GM10266 (cell line): ENCODE measurements around the gene BRAP.
"Not testable (repeated sequence)": the region's sequence is repeated elsewhere in the genome, so short reads cannot be mapped to it uniquely, and the experiment has no call there.

Source experiments
- DNase-seq: peaks from one replicate; pipeline ENCODE4 v3.0.0; 2012; ENCODE audit errors: extremely low spot score
- TF ChIP-seq, protein P1 (sequence below): IDR thresholded peaks from 2 replicates; pipeline ENCODE4 v1.5.1; 2012; ENCODE audit warnings: mild to moderate bottlenecking, low read depth; ENCODE audit not compliant: control insufficient read depth, insufficient read depth; ENCODE audit errors: missing control alignments

Gene BRAP

DNA sequence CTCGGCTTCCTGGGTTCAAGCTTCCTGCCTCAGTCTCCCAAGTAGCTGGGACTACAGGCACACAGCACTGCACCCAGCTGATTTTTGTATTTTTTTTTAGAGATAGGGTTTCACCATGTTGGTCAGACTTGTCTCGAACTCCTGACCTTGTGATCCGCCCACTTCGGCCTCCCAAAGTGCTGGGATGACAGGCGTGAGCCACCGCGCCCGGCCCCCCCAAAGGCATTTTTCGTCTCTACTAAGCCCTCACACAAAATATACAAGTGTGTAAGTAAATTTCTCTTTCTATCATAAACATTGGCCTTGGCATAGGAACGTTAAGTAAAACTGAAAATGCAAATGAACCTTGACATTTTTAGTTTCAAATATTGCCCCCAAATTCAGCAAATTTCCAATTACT lies 2.2 kb upstream of the BRAP start:
- no peak for DNase-seq
- TF ChIP-seq, protein P1, sequence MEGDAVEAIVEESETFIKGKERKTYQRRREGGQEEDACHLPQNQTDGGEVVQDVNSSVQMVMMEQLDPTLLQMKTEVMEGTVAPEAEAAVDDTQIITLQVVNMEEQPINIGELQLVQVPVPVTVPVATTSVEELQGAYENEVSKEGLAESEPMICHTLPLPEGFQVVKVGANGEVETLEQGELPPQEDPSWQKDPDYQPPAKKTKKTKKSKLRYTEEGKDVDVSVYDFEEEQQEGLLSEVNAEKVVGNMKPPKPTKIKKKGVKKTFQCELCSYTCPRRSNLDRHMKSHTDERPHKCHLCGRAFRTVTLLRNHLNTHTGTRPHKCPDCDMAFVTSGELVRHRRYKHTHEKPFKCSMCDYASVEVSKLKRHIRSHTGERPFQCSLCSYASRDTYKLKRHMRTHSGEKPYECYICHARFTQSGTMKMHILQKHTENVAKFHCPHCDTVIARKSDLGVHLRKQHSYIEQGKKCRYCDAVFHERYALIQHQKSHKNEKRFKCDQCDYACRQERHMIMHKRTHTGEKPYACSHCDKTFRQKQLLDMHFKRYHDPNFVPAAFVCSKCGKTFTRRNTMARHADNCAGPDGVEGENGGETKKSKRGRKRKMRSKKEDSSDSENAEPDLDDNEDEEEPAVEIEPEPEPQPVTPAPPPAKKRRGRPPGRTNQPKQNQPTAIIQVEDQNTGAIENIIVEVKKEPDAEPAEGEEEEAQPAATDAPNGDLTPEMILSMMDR = no peak

DNA sequence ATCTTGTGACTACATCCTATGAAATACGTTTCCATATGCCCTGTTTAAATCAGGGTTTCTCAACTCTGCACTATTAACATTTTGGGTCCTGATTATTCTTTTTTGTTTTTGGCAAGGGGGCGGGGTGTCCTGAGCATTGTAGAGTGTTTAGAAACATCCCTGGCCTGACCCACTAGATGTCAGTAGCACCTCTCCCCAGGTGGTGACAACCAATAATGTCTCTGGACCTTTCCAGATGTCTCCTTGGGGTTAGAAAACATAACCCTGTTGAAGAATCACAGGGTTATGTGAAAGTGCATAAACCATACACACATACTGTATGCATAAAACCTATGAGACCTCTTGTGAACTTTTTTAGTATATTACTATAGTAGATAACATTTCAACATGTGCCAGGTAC lies 1.5 kb upstream of the BRAP start:
- TF ChIP-seq, protein P1 = peak; percentile 27
- DNase-seq = peak; percentile 43

DNA sequence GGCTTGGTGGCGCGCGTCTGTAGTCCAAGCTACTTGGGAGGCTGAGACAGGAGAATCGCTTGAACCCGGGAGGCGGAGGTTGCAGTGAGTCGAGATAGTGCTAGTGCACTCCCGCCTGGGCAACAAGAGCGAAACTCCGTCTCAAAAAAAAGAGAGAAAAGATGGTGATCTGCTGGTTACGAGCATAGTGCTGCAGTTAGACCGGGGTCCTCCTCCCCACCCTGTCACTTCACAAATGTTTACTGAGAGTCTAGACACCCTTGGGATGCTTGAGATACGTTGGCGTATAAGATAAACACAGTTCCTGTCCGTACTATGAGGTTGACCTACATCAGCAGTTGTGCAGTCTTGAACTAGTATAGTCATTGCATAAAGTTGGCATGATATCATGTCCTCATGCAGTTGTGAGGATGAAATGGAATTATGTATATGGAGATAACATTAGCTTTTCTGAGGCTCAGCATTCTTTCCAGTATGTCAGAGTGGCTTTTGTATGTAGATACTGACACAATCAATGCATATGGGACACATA lies 884 bp upstream of the BRAP start:
- no peak for DNase-seq
- TF ChIP-seq, protein P1 = no peak

DNA sequence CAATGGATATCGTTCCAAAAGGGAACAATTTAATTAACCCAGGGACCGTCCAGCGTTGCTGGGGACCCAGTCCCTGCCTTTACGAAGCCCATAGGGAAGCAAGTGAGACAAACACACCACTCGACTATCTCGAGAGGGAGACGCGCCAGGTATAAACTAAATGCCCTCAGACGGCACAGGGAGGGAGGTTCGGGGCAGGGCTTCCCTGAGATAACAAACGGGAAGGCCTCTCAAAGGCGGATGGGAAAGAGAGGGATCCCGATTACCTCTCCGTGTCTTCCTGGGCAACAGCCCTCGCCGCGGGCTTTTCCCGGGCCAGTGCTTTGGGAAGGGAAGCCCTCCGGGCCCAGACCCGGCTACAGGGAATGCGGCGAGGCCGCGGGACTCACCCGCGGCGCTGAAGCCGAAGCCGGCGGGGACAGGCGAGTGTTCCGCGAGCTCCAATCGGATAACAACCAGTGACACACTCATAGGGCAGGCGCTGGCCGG lies 390 bp downstream of the BRAP start:
- DNase-seq = peak; percentile 28
- TF ChIP-seq, protein P1 = no peak

DNA sequence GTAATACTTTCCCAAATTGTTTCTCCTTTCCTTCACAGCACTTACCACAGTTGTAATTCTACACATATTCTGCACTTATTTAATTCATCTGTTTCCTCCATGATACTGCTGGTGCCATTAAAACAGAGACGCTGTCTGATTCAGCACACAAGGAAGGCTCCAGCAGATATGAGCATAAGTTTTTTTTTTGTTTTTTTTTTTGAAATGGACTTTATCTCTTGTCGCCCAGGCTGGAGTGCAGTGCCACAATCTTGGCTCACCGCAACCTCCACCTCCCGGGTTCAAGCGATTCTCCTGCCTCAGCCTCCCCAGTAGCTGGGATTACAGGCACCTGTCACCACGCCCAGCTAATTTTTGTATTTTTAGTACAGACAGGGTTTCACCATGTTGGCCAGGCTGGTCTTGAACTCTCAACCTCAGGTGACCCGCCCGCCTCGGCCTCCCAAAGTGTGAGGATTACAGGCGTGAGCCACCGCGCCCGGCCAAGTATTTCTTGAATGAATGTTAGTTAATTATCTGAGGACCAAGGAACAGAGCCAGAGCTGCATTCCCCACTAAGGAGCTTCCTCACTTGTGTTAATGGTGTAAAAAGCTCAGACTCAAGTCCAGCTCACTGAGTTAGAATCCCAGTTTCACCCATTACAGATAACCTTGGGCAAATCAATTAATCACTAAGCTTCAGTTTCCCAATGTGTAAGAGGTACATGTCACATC lies 1.1 kb downstream of the BRAP start:
- not testable (repeated sequence) for DNase-seq

- TF ChIP-seq, protein P1 = no peak
- no peak for DNase-seq
Observed at GRCh38 chr12:111677186-111677585, 8.6 kb downstream of the BRAP start.

GRCh38 chr12:111673503-111673902 lies 12.3 kb downstream of the BRAP start:
- TF ChIP-seq, protein P1 = peak; percentile 44
- no peak for DNase-seq
